Endothelial cell (in vitro differentiated cells): ENCODE measurements around the gene PLEKHA4. TPM values are rescaled to one million over a fixed set of nuclear protein-coding genes. Genes with fewer than 3 reads are reported as not detected.
A peak's percentile ranks its signal among the peaks of the same experiment; 100 is the strongest.
"Not testable (repeated sequence)": the region's sequence is repeated elsewhere in the genome, so short reads cannot be mapped to it uniquely, and the experiment has no call there.

ENCODE experiments used
- DNase-seq: peaks from one replicate; pipeline ENCODE4 v3.0.0; 2021; ENCODE audit warnings: low spot score
- H3K27ac Mint-ChIP-seq: one replicate; pipeline ENCODE4 v1.8.0; 2021; ENCODE audit warnings: mixed read lengths, inconsistent platforms; ENCODE audit not compliant: unreplicated experiment
- H3K27me3 Mint-ChIP-seq: one replicate; pipeline ENCODE4 v1.8.0; 2021; ENCODE audit warnings: mild to moderate bottlenecking, moderate library complexity, mixed read lengths, inconsistent platforms; ENCODE audit not compliant: unreplicated experiment
- H3K36me3 Mint-ChIP-seq: one replicate; pipeline ENCODE4 v1.8.0; 2021; ENCODE audit warnings: mild to moderate bottlenecking, low read depth, mixed read lengths, inconsistent platforms; ENCODE audit not compliant: unreplicated experiment
- H3K4me1 Mint-ChIP-seq: one replicate; pipeline ENCODE4 v1.8.0; 2021; ENCODE audit warnings: mild to moderate bottlenecking, mixed read lengths, inconsistent platforms; ENCODE audit not compliant: unreplicated experiment
- H3K4me3 Mint-ChIP-seq: one replicate; pipeline ENCODE4 v1.8.0; 2021; ENCODE audit warnings: mild to moderate bottlenecking, mixed read lengths, inconsistent platforms; ENCODE audit not compliant: unreplicated experiment
- H3K9me3 Mint-ChIP-seq: one replicate; pipeline ENCODE4 v1.8.0; 2021; ENCODE audit warnings: mixed read lengths, inconsistent platforms; ENCODE audit not compliant: unreplicated experiment
- total RNA-seq: library from RNA; stranded (reverse); fragmentation: NEBNext Ultra II Directional; extraction: Animal tissue kit (Norgen Biotek cat#: 25700); gene quantifications from one replicate; pipeline ENCODE4 v1.2.1, GENCODE V29; 2021; ENCODE audit not compliant: unreplicated experiment
- TF ChIP-seq, protein P1 (sequence below): fragments of 200-600 bp; sonication (generic); IDR thresholded peaks from one replicate; pipeline ENCODE4 v1.5.0; 2021; ENCODE audit warnings: antibody characterized with exemption; ENCODE audit not compliant: unreplicated experiment

PLEKHA4 gene
- total RNA-seq, 1 donor from 2014 or later, result 14.1 TPM

DNA sequence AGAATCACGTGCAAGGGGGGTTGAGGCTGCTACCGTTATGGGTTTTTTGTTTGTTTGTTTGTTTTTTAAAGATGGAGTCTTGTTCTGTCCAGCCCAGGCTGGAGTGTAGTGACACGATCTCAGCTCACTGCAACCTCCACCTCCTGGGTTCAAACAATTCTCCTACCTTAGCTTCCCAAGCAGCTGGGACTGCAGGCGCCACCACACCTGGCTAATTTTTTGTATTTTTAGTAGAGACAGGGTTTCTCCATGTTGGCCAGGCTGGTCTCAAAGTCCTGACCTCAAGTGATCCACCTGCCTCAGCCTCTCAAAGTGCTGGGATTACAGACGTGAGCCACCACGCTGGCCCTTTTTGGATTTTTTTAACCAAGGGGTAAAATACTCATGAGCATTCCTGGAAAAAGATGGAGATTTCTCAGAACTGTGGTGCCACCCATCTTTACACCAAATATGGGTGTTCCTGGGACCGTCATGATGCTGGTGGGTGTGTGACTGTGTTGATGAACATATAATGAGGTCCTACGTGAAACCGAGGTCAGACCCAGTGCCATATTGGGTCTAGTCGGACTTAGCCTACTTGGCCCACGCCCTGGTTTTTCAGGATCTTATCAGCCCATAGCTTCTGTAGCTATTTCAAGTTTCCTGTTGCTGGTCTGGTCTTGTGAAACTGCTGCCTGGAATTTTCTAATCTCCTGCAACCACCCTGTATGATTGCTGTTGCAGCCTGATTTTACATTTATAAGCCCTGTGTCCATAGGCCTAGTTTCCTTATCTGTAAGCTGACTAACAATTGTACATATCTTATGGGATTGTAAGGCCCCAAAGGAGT is 10.0 kb upstream of the PLEKHA4 start:
- TF ChIP-seq, protein P1, sequence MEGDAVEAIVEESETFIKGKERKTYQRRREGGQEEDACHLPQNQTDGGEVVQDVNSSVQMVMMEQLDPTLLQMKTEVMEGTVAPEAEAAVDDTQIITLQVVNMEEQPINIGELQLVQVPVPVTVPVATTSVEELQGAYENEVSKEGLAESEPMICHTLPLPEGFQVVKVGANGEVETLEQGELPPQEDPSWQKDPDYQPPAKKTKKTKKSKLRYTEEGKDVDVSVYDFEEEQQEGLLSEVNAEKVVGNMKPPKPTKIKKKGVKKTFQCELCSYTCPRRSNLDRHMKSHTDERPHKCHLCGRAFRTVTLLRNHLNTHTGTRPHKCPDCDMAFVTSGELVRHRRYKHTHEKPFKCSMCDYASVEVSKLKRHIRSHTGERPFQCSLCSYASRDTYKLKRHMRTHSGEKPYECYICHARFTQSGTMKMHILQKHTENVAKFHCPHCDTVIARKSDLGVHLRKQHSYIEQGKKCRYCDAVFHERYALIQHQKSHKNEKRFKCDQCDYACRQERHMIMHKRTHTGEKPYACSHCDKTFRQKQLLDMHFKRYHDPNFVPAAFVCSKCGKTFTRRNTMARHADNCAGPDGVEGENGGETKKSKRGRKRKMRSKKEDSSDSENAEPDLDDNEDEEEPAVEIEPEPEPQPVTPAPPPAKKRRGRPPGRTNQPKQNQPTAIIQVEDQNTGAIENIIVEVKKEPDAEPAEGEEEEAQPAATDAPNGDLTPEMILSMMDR, result no peak
- peaks cover 45% of the 10 kb centered on the region for H3K36me3 Mint-ChIP-seq
- H3K27me3 Mint-ChIP-seq, result peaks cover 36% of the 10 kb centered on the region
- no peaks in the 10 kb centered on the region for H3K9me3 Mint-ChIP-seq
- H3K27ac Mint-ChIP-seq, result peak overlapping the region; percentile 48
- no peak for DNase-seq
- peak overlapping the region; percentile 44 for H3K4me3 Mint-ChIP-seq
- H3K4me1 Mint-ChIP-seq, result peaks cover 24% of the 10 kb centered on the region

DNA sequence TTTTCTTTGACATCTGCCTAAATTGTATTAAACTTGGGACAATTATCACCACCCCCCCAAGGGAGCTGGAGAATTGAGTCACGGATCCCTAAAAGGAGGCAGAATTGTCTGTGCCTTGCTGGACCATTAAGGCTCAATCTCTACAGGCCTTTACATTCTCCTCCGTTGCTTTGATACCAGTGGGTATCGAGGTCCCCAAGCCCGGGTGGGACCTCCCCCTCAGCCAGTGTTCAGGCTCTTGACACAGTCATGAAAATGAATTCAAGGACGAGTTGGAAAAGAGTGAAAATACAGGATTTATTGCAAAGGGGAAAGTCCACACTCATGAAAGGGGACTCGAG is 9.4 kb upstream of the PLEKHA4 start:
- Mint-ChIP-seq H3K4me3 (peak overlapping the region; percentile 44), H3K27me3 (peaks cover 41% of the 10 kb centered on the region), H3K36me3 (peaks cover 49% of the 10 kb centered on the region), H3K27ac (no peak overlapping the region), H3K4me1 (peaks cover 29% of the 10 kb centered on the region), H3K9me3 (no peaks in the 10 kb centered on the region)
- TF ChIP-seq, protein P1, result no peak
- no peak for DNase-seq

DNA sequence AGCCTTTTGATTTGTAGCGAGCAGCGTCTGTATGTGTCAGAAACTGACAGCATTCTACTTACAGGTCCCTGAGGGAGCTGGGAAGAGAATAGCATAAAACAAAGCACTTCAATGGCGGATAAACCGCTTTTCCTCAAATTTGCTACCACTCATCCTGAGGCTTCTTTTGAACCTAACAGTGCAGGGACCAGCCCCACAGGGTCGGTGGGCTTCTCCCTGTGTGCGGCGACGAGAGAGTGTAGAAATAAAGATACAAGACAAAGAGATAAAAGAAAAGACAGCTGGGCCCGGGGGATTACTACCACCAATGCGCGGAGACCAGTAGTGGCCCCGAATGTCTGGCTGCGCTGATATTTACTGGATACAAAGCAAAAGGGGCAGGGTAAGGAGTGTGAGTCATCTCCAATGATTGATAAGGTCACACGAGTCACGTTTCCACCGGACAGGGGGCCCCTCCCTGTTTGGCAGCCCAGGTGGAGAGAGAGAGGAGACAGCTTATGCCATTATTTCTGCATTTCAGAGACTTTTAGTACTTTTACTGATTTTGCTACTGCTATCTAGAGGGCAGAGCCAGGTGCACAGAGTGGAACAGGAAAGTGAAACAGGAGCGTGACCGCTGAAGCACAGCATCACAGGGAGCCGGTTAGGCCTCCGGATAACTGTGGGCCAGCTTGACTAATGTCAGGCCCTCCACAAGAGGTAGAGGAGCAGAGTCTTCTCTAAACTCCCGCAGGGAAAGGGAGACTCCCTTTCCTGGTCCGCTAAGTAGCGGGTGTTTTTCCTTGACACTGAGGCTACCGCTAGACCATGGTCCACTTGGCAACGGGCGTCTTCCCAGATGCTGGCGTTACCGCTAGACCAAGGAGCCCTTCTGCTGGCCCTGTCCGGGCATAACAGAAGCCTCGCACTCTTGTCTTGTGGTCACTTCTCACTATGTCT is 7.9 kb upstream of the PLEKHA4 start:
- H3K9me3 Mint-ChIP-seq, DNase-seq: not testable (repeated sequence)
- Mint-ChIP-seq H3K27me3 (peaks cover 50% of the 10 kb centered on the region), H3K4me1 (peaks cover 38% of the 10 kb centered on the region), H3K36me3 (peaks cover 49% of the 10 kb centered on the region), H3K27ac (peak overlapping the region; percentile 73), H3K4me3 (peak overlapping the region; percentile 82)

- Mint-ChIP-seq H3K27ac (peak overlapping the region; percentile 100), H3K27me3 (peaks cover 49% of the 10 kb centered on the region), H3K4me1 (peaks cover 38% of the 10 kb centered on the region), H3K36me3 (peaks cover 49% of the 10 kb centered on the region), H3K9me3 (no peaks in the 10 kb centered on the region), H3K4me3 (peak overlapping the region; percentile 100)
- TF ChIP-seq, protein P1, result no peak
- no peak for DNase-seq
Measured at GRCh38 chr19:48874303-48875135, 6.1 kb upstream of the PLEKHA4 start.
